Endothelial cell of umbilical vein (primary cell): ENCODE data around the gene PPP1R18. TPM values are rescaled to one million over a fixed set of nuclear protein-coding genes. Genes with fewer than 3 reads are reported as not detected.

ENCODE experiments used
- BruUV-seq: library from RNA; stranded (reverse); fragments of 400-500 nt; replicated peaks from 2 replicates; lab custom pipeline; 2021; lab: Mats Ljungman, UMichigan
- CTCF ChIA-PET: fragments of 300-600, 350-600 bp; sonication (Branson Sonifier 250); formaldehyde crosslinking; loops from one replicate; lab custom pipeline; 2021; ENCODE audit warnings: antibody characterized with exemption, inconsistent platforms; lab: Charles Lee
- POLR2A ChIA-PET: fragments of 300-600, 350-600 bp; sonication (Branson Sonifier 250); formaldehyde crosslinking; loops from one replicate; lab custom pipeline; 2021; ENCODE audit warnings: antibody characterized with exemption, inconsistent platforms; lab: Charles Lee
- DNase-seq: peaks from one replicate; pipeline ENCODE4 v3.0.0-alpha.2; 2011; ENCODE audit warnings: low read depth, low spot score
- FAIRE-seq: peaks from 2 replicates; lab custom pipeline; 2011; peaks lifted over from hg19 to GRCh38; lab: Jason Lieb, UNC
- H2AFZ ChIP-seq: 2 replicates; pipeline ENCODE4 v1.6.0; 2012; ENCODE audit warnings: low read depth, low read length, control low read depth, inconsistent platforms
- H3K27ac ChIP-seq: 2 replicates; pipeline ENCODE4 v1.5.1; 2011; ENCODE audit warnings: low read depth, mild to moderate bottlenecking, control low read depth, low read length, moderate library complexity; ENCODE audit not compliant: insufficient read depth
- H3K27me3 ChIP-seq, 2 experiments: 2 replicates each; pipeline versions ENCODE4 v1.6.0 to v1.6.1; 2011; ENCODE audit warnings: low read length in 2 of 2, mixed read lengths in 1 of 2; ENCODE audit not compliant: control insufficient read depth in 2 of 2, insufficient read depth in 2 of 2
- H3K36me3 ChIP-seq, 2 experiments: 2 replicates in 1 of 2; 3 replicates in 1 of 2; pipeline ENCODE4 v1.5.1; 2011; ENCODE audit warnings: low read length in 2 of 2, mild to moderate bottlenecking in 1 of 2, moderate library complexity in 1 of 2; ENCODE audit not compliant: control insufficient read depth in 2 of 2, insufficient read depth in 2 of 2; ENCODE audit errors: extremely low read depth in 1 of 2
- H3K4me1 ChIP-seq: 3 replicates; pipeline ENCODE4 v1.5.1; 2011; ENCODE audit warnings: mild to moderate bottlenecking, low read length; ENCODE audit not compliant: control insufficient read depth, insufficient read depth; ENCODE audit errors: extremely low read depth
- H3K4me2 ChIP-seq: 2 replicates; pipeline ENCODE4 v1.6.1; 2011; ENCODE audit warnings: low read length, control low read depth, mixed read lengths; ENCODE audit not compliant: insufficient read depth
- H3K4me3 ChIP-seq, 3 experiments: fragments of 200-600 bp in 1 of 3; sonication (generic), shearing (Covaris generic) in 1 of 3; replicated peaks in 1 of 3; 2 replicates each; pipeline ENCODE4 v1.5.1; 2011 to 2016; ENCODE audit warnings: control low read depth in 3 of 3, low read length in 3 of 3, mild to moderate bottlenecking in 2 of 3, inconsistent platforms in 1 of 3, low read depth in 1 of 3, moderate library complexity in 1 of 3; ENCODE audit not compliant: insufficient read depth in 1 of 3
- H3K79me2 ChIP-seq: 2 replicates; pipeline ENCODE4 v1.6.0; 2012; ENCODE audit warnings: low read length, inconsistent platforms; ENCODE audit not compliant: control insufficient read depth, insufficient read depth
- H3K9ac ChIP-seq: replicated peaks from 2 replicates; pipeline ENCODE3; 2011; ENCODE audit warnings: low read length, control low read depth; ENCODE audit not compliant: insufficient read depth; ENCODE audit errors: extremely low read depth
- H3K9me1 ChIP-seq: replicated peaks from 3 replicates; pipeline ENCODE4 v1.6.0; 2011; ENCODE audit warnings: mild to moderate bottlenecking, low read length; ENCODE audit not compliant: control insufficient read depth, insufficient read depth; ENCODE audit errors: extremely low read depth
- H3K9me3 ChIP-seq: replicated peaks from 2 replicates; pipeline ENCODE4 v1.5.1; 2012; ENCODE audit warnings: low read length, inconsistent platforms; ENCODE audit not compliant: control insufficient read depth, insufficient read depth
- H4K20me1 ChIP-seq: replicated peaks from 2 replicates; pipeline ENCODE3; 2011; ENCODE audit warnings: mild to moderate bottlenecking, low read length; ENCODE audit not compliant: control insufficient read depth, insufficient read depth; ENCODE audit errors: extremely low read depth
- CTCF ChIP-seq, 2 donors: IDR thresholded peaks; 1 replicate in 1 of 2; 2 replicates in 1 of 2; pipeline ENCODE4 v1.5.1; 2011; ENCODE audit warnings: low read length in 2 of 2, mild to moderate bottlenecking in 2 of 2, moderate library complexity in 2 of 2, control low read depth in 1 of 2, inconsistent platforms in 1 of 2, low read depth in 1 of 2; ENCODE audit not compliant: insufficient read depth in 1 of 2; ENCODE audit errors: extremely low read depth in 1 of 2
- EZH2 ChIP-seq: IDR thresholded peaks from 2 replicates; pipeline ENCODE4 v1.6.1; 2012; ENCODE audit warnings: borderline replicate concordance, low read depth, mild to moderate bottlenecking, moderate library complexity, low read length, inconsistent platforms; ENCODE audit not compliant: severe bottlenecking
- FOS ChIP-seq: IDR thresholded peaks from 2 replicates; pipeline ENCODE4 v1.6.1; 2011; ENCODE audit warnings: mild to moderate bottlenecking, low read length, moderate library complexity, borderline replicate concordance; ENCODE audit not compliant: insufficient read depth
- GATA2 ChIP-seq: IDR thresholded peaks from 2 replicates; pipeline ENCODE4 v1.7.0; 2011; ENCODE audit warnings: low read depth, mild to moderate bottlenecking, moderate library complexity, mixed read lengths, low read length; ENCODE audit not compliant: insufficient read length, insufficient read depth
- JUN ChIP-seq: IDR thresholded peaks from 2 replicates; pipeline ENCODE4 v1.6.1; 2011; ENCODE audit warnings: borderline replicate concordance, low read depth; ENCODE audit not compliant: insufficient read length, insufficient read depth
- MAX ChIP-seq: IDR thresholded peaks from 2 replicates; pipeline ENCODE4 v1.6.1; 2011; ENCODE audit not compliant: insufficient read depth, insufficient read length
- MYC ChIP-seq: IDR thresholded peaks from one replicate; pipeline ENCODE4 v1.6.1; 2011; ENCODE audit warnings: mild to moderate bottlenecking, low read depth, low read length
- POLR2A ChIP-seq: IDR thresholded peaks from 2 replicates; pipeline ENCODE4 v1.6.1; 2012; ENCODE audit warnings: low read depth, mild to moderate bottlenecking, control low read depth, low read length
- POLR2AphosphoS5 ChIP-seq: IDR thresholded peaks from 2 replicates; pipeline ENCODE4 v1.6.1; 2012; ENCODE audit warnings: low read depth, mild to moderate bottlenecking, control low read depth, low read length, moderate library complexity; ENCODE audit not compliant: insufficient read depth
- dilution Hi-C: fragments of 300-500 bp; cut with MboI; formaldehyde crosslinking; loops from one replicate; pipeline ENCODE4 v1.15.0; 2019; ENCODE audit warnings: low sequenced_read_pairs; ENCODE audit not compliant: extremely low pct_ligation_motif_present
- intact Hi-C: fragments of 100-400 bp; cut with micrococcal nuclease; formaldehyde crosslinking; loops from one replicate; pipeline ENCODE4 v1.10.0; 2022
- polyA plus RNA-seq, 4 experiments: library from polyadenylated mRNA; depleted of rRNA in 3 of 4; stranded (reverse) in 3 of 4; unstranded in 1 of 4; fragments of >200 nt; gene quantifications; 2 replicates each; pipeline versions ENCODE4 v1.2.1 to v1.2.3, GENCODE V29; 2011 to 2012; ENCODE audit warnings: missing spikeins in 1 of 4
- total RNA-seq: library from RNA; stranded (reverse); gene quantifications from 2 replicates; pipeline ENCODE4 v1.2.3, GENCODE V29; 2021

PPP1R18 gene
- total and polyA plus RNA-seq, 2 donors (not counting 3 experiments of a cell fraction or from before 2014, with no cell fraction given): 136 to 173 TPM

GRCh38 chr6:30703011-30703410, 16.6 kb upstream of the PPP1R18 start:
- Histone ChIP-seq H3K27me3 (no peaks in the 10 kb centered on the region), H3K36me3 (peaks cover 2 to 7% of the 10 kb centered on the region in 2 experiments), H3K9me1 (no peaks in the 10 kb centered on the region), H4K20me1 (no peaks in the 10 kb centered on the region), H3K4me1 (no peaks in the 10 kb centered on the region), H3K9ac (no peak overlapping the region), H3K4me3 (no peak overlapping the region), H3K4me2 (no peak overlapping the region), H2AFZ (no peak overlapping the region), H3K27ac (no peak overlapping the region), H3K9me3 (no peaks in the 10 kb centered on the region), H3K79me2 (no peaks in the 10 kb centered on the region)
- POLR2A ChIA-PET: interaction anchor here (0.8 kb wide), 1 partner anchor 14 kb away, joined by 3 read pairs; the partner anchor contains the start of gene MDC1
- dilution Hi-C loops (no loop called here), intact Hi-C loops (no loop called here)
- TF ChIP-seq EZH2: no peak
- no peak for TF ChIP-seq POLR2A
- TF ChIP-seq POLR2AphosphoS5: no peak
- TF ChIP-seq MYC: no peak
- no peak for TF ChIP-seq MAX
- no peak for TF ChIP-seq FOS
- TF ChIP-seq CTCF (IDR thresholded peaks at IDR 0.05; ENCODE audit: extremely low read depth in 1 of 2, insufficient read depth in 1 of 2, low read depth in 1 of 2, low read length in 2 of 2): no peak
- no peak for TF ChIP-seq GATA2
- TF ChIP-seq JUN: no peak
- no peak for FAIRE-seq
- CTCF ChIA-PET: interaction anchor here (1.2 to 3.3 kb wide), 4 partner anchors 8 to 221 kb away, joined by 3 to 16 read pairs (median 12); partner anchors contain the start of gene MDC1
- BruUV-seq: no TSS peak
- DNase-seq: no peak
